HEK293T (cell line): Measurements from ENCODE around the gene CIDEC.
"Not testable (repeated sequence)": the region's sequence is repeated elsewhere in the genome, so short reads cannot be mapped to it uniquely, and the experiment has no call there.

Experiments used
- BHLHE40 ChIP-seq: fragments of 450-650 bp; IDR thresholded peaks from 2 replicates; pipeline ENCODE4 v1.6.1; 2016; ENCODE audit warnings: mild to moderate bottlenecking, moderate library complexity, borderline replicate concordance
- FOXM1 ChIP-seq: fragments of 450-650 bp; IDR thresholded peaks from 2 replicates; pipeline ENCODE4 v1.6.1; 2017; ENCODE audit warnings: mild to moderate bottlenecking, borderline replicate concordance
- SP1 ChIP-seq: fragments of 450-650 bp; IDR thresholded peaks from 2 replicates; pipeline ENCODE4 v1.6.1; 2017

- TF ChIP-seq SP1, FOXM1, BHLHE40: not testable (repeated sequence)
These were observed 32.2 kb downstream of the CIDEC start for GRCh38 chr3:9847870-9848269.
